OCI-LY1 (cell line): ENCODE data around the gene GIPR.

Source experiments
- CTCF ChIP-seq: fragments of 200-600 bp; sonication (generic), shearing (Covaris generic); IDR thresholded peaks from 2 replicates; pipeline ENCODE4 v1.5.1; 2017; ENCODE audit warnings: mild to moderate bottlenecking, antibody characterized with exemption, low read length, moderate library complexity, mixed read lengths
- EZH2 ChIP-seq: fragments of 200-600 bp; sonication (generic), shearing (Covaris generic); IDR thresholded peaks from 2 replicates; pipeline ENCODE4 v1.8.0; 2017; ENCODE audit warnings: borderline replicate concordance, mixed run types, mild to moderate bottlenecking, antibody characterized with exemption, low read length, moderate library complexity, mixed read lengths

- TF ChIP-seq EZH2 (no peak), CTCF (peak; percentile 82)
Observed at GRCh38 chr19:45681391-45682015, 13.5 kb downstream of the GIPR start.
